NCI-H146 (cell line): ENCODE measurements around the gene METTL16.

Experiments used
- DNase-seq: peaks from one replicate; lab custom pipeline; 2025; lab: John Stamatoyannopoulos, UW

METTL16 gene

GRCh38 chr17:2380226-2380922, 131.3 kb downstream of the METTL16 start:
- DNase-seq, result no peak

DNA sequence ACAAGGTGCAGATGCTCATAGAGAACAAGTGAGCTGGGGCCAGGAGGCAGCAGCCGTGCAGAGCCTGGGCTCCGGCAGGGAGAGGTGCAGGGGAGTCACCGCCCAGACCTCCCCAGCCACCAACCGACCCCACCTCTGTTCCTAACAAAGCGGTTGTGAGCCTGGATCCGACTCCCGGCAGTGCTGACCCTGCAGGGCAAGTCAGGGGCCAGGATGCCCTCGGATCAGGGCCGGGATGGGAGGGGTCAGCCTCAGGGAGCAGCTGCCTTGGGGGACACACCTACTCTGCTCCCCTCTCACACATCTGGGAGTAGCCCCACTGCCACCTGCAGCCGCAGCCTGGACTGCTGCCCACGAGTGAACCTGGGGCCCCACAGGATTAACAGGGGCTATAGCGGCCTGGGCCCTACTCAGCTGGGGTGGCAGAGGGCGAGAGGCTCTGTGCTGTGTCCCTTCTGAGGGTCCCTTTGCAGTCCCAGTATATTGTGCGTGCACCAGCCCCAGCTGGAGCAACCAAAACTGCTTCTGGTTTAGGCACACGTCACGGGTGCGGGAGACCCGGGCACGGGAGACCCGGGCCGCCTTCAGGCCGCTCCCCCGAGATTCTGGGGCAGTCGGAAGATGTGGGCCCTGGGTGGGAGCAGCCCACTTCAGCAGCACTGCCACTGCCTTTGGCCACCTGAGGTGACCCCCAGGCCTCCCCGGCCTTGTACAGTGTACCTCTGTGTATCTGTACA, 132.0 kb downstream of the METTL16 start:
- no peak for DNase-seq

GRCh38 chr17:2378905-2379304, 132.8 kb downstream of the METTL16 start:
- DNase-seq, result no peak

GRCh38 chr17:2377659-2378058, 134.0 kb downstream of the METTL16 start:
- no peak for DNase-seq

DNA sequence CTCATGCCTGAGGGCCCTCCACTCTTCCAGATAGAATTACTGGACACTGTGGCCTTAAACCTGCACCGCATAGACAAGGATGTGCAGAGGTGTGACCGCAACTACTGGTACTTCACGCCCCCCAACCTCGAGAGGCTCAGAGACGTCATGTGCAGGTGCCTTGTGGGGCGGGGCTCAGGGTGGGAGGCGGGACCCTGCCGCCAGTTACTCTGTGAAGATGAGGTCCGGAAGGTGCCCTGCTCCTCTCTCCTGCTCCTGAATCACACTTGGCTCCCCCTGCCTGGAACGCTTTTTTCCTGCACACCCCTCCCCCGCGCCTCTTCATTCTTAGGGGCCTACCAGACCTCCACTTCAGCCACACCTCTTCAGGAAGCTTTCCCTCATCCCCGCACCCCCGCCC, 135.6 kb downstream of the METTL16 start:
- DNase-seq, result no peak

GRCh38 chr17:2375406-2375805, 136.3 kb downstream of the METTL16 start:
- no peak for DNase-seq

GRCh38 chr17:2374549-2375285, 137.0 kb downstream of the METTL16 start:
- no peak for DNase-seq

DNA sequence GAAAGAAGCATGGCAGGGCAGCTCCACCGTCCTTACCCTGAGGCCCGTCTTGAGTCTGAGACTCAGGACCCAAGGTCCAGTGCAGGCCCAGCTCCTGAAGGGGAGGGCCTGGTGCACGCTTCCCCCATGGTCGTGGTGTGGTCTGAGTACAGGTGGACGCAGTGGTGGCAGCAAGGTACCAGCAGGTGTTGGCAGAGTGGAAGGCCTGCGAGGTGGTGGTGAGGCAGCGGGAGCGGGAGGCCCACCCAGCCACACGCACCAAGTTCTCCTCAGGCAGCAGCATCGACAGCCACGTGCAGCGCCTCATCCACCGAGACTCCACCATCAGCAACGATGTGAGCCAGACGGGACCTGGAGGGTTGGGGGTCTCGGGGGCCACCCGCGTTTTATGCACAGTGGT, 138.5 kb downstream of the METTL16 start:
- no peak for DNase-seq

DNA sequence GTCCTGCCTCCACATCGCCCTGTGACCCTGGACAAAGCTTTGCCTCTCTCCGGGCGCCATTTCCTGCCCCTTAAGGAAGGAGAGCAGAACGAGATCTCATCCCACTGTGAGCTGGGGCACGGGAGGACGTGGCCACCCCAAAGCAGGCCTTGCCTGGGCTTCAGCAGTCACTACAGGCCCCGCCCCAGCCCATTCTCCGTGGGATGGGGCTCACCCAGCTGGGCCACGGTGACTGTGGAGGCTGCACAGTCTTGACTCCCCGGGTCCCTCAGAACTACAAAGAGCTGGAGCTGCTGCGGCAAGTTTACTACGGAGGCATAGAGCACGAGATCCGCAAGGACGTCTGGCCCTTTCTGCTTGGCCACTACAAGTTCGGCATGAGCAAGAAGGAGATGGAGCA, 139.0 kb downstream of the METTL16 start:
- DNase-seq, result no peak

- DNase-seq, result no peak
Measured at GRCh38 chr17:2372180-2372579, 139.5 kb downstream of the METTL16 start.

DNA sequence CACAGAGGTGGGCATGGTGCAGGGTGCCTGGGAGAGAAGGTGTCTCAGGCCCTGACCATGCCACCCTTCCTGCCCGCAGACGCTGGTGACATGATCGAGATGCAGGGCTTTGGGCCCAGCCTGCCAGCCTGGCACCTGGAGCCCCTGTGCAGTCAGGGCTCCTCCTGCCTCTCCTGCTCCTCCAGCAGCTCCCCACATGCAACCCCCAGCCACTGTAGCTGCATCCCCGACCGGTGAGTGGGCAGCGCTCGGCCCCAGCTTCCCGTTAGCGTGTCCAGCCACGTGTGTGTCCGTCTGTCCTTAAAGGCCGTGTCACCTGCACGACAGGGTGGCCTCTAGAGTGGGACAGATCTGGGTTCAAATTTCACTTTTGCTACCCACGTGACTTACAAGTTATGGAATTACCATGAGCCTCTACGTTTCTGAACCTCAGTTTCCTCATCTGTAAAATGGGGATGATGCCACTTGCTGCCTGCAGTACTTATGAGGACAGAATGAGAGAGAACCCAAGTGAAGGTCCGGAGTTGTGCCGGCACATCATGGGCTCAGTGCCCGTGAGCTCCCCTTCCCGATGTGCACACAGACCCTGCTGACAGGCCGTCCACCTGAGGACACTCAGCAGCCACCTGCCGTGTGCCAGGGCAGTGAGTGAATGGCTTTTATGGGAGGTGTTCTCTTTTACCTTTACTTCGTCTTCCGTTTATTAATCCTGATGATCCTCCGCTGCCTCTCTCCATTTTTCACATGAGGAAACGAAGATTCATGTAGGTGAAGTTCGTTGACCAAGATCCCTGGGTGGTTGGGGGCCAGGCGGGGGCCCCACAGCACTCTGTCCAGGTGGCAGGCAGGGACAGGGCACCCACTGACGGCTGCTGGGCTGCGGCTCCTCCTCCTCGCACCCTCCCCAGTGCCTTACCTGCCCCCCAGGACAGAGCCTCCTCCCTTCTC, 140.2 kb downstream of the METTL16 start:
- no peak for DNase-seq

GRCh38 chr17:2370211-2370589, 141.5 kb downstream of the METTL16 start:
- no peak for DNase-seq

DNA sequence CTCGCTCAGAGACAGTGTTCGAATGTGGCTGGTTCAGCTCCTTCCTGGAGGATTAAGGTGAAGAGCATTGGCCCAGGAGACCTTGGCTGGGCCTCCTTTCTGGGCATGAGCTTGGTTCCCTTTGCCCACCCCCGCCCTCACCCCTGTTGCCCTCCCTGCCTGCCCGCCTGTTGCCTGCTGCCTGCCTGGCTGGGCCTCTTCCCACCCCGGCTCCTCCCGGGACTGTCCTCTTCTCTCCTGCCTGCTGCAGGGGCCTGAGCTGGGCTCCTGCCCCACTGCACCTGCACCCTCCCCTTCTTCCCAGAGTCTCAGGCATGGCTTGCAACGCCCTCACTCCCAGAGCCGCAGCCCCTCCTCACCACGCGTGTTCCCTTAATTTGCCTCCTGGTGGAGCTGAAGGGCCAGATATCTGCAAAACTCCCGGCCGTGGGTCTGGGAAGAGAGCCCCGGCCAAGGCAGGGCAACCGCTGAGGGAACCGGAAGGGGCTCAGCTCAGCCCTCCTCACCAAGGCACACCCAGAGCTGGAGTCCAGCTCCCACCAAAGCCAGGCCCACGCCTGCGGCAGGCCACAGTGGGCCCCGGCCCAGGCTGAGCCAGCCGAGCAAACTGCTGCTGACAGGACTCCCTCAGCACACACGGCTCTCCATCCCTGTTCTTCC, 142.0 kb downstream of the METTL16 start:
- no peak for DNase-seq

DNA sequence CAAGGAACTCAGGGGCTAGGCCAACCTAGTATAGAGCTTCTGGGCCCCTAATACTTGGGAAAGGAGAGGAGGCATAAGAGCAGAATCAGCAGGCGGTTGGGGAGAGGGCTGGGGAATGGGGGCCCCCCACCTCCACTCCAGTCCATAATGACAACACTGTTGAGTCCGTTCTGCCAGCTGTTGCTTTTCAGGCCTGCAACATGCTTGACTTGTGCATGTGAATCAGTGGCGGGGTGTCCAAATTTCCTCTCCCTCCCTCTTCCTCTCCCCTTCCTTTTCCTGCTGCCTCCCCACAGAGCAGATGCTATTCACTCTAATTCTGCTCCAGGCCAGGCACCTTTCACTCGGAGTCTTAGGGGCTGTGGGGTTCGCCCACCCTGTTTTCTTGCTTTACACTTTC, 142.6 kb downstream of the METTL16 start:
- DNase-seq, result no peak

- DNase-seq, result no peak
Measured at GRCh38 chr17:2368359-2368758, 143.3 kb downstream of the METTL16 start.

- DNase-seq, result no peak
Measured at GRCh38 chr17:2366747-2367494, 144.8 kb downstream of the METTL16 start.
